Choroid plexus epithelial cell (primary cell): Measurements from ENCODE around the gene YIF1B.
"Not testable (repeated sequence)": the region's sequence is repeated elsewhere in the genome, so short reads cannot be mapped to it uniquely, and the experiment has no call there.

ENCODE experiments used
- DNase-seq: peaks from one replicate; pipeline ENCODE4 v3.0.0-alpha.2; 2010; ENCODE audit warnings: low read depth
- H3K4me3 ChIP-seq: 2 replicates; pipeline ENCODE4 v1.5.1; 2011; ENCODE audit warnings: low read depth, mild to moderate bottlenecking, control low read depth, low read length, moderate library complexity
- TF ChIP-seq, protein P1 (sequence below): conservative IDR thresholded peaks from 2 replicates; pipeline ENCODE4 v1.5.1; 2011; ENCODE audit warnings: low read depth, mild to moderate bottlenecking, control low read depth, inconsistent platforms, low read length, moderate library complexity

The YIF1B gene

DNA sequence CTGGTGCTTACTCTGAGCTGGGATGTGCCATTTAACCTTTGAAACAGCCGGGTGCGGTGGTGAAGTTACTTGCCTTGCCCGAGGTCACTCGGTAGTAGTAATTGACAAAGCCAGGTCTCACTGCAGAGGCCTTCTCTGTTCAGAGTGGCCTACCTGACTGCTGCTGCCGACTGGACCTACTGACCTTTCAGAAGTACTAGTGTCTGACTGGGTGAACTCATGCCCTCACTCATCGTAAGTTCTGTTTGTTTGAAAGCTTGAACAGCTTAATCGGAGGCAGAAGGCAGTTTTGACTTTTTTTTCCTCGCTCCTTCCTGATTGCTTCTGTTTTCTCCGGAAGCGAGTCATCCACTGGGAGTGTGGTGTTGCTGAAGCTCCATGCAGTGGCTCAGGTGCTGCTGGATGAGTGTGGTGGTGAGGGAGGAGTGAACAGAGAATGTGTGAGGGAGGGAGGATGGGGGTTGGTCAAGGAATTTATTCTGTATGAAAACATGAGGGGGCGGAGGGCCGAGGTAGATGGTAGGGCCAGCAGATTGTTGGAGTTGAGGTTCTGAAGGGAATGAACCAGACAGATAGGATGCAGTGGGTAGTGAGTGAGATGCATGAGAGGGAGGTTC lies 48.7 kb downstream of the YIF1B start:
- TF ChIP-seq, protein P1, sequence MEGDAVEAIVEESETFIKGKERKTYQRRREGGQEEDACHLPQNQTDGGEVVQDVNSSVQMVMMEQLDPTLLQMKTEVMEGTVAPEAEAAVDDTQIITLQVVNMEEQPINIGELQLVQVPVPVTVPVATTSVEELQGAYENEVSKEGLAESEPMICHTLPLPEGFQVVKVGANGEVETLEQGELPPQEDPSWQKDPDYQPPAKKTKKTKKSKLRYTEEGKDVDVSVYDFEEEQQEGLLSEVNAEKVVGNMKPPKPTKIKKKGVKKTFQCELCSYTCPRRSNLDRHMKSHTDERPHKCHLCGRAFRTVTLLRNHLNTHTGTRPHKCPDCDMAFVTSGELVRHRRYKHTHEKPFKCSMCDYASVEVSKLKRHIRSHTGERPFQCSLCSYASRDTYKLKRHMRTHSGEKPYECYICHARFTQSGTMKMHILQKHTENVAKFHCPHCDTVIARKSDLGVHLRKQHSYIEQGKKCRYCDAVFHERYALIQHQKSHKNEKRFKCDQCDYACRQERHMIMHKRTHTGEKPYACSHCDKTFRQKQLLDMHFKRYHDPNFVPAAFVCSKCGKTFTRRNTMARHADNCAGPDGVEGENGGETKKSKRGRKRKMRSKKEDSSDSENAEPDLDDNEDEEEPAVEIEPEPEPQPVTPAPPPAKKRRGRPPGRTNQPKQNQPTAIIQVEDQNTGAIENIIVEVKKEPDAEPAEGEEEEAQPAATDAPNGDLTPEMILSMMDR = no peak
- DNase-seq = peak; percentile 57
- H3K4me3 ChIP-seq = no peak overlapping the region

DNA sequence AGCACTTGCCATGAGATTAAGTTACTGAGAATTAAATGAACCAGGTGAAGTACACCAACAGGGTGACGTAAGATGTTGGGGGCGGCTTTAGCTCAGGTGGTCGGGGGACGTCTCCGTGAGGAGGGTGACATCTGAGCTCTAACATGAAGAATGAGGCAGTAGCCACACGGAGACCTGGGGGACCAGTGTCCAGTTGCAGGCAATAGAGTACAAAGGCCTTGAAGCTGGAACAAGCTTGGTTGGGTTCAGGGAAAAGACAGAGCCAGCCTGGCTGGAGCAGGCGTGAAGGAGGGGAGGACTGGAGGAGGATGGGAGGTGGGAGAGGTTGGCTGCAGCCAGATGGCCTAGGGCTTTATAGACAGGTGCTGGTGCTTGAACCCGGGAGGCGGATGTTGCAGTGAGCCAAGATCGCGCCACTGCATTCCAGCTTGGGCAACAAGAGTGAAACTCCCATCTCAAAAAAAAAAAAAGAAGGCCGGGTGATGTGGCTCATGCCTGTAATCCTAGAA lies 49.8 kb downstream of the YIF1B start:
- no peak for DNase-seq
- TF ChIP-seq, protein P1 = no peak
- no peak overlapping the region for H3K4me3 ChIP-seq

DNA sequence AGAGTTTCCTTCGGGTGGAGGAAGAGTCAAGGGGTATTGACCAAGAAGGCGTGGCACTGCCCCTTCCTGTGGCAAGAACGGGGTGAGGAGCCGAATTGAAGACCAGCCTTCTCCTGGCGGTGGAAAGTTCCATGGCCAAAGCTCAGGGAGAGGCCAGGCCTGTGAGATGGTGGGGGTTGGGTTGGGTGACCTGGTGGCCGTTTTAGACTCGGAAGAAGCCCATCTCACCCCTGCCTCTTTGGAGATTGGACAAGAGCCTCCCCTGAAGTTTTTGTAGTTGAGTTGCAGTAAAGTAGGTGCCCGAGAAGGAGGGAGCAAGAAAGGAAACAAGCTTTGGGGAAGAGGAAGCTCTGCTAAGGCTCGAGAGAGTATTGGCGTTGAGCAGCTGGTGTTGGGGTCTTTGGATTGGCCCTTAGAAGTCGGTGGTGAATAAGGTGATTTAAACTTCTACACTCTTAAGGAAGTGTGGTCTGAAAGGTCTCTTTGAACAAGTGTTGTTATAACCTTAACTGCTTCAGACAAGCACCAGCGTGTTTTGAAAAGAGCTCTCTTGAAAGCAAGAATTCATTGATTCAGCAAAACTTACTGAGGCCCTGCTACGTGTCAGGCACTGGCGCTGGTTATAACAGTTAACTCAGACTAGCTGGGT lies 50.4 kb downstream of the YIF1B start:
- H3K4me3 ChIP-seq = no peak overlapping the region
- TF ChIP-seq, protein P1 = no peak
- DNase-seq = peak; percentile 50

DNA sequence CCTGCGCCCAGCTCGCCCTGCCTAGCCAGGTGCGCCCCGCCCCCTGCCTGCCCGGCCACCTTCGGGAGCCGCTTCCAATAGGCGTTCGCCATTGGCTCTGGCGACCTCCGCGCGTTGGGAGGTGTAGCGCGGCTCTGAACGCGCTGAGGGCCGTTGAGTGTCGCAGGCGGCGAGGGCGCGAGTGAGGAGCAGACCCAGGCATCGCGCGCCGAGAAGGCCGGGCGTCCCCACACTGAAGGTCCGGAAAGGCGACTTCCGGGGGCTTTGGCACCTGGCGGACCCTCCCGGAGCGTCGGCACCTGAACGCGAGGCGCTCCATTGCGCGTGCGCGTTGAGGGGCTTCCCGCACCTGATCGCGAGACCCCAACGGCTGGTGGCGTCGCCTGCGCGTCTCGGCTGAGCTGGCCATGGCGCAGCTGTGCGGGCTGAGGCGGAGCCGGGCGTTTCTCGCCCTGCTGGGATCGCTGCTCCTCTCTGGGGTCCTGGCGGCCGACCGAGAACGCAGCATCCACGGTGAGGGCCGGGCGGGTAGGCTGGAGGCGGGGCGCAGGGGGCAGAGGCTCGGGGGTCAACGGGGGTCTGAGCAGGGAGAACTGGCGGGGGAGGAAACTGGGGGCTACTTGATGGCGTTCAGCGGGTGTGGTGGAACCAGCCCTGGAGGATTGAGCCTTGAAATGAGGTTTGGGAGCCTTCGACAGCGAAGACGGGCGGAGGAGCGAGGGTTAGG lies 51.1 kb downstream of the YIF1B start, which contains the start of gene SPINT2:
Gene SPINT2 (plus strand): TSS at position 88 of the 727 bp plus-strand sequence. CDS start 320 bp downstream, at position 408.
- H3K4me3 ChIP-seq = peak within 1 kb of the TSS; percentile 54
- DNase-seq = no peak
- TF ChIP-seq, protein P1 = no peak

DNA sequence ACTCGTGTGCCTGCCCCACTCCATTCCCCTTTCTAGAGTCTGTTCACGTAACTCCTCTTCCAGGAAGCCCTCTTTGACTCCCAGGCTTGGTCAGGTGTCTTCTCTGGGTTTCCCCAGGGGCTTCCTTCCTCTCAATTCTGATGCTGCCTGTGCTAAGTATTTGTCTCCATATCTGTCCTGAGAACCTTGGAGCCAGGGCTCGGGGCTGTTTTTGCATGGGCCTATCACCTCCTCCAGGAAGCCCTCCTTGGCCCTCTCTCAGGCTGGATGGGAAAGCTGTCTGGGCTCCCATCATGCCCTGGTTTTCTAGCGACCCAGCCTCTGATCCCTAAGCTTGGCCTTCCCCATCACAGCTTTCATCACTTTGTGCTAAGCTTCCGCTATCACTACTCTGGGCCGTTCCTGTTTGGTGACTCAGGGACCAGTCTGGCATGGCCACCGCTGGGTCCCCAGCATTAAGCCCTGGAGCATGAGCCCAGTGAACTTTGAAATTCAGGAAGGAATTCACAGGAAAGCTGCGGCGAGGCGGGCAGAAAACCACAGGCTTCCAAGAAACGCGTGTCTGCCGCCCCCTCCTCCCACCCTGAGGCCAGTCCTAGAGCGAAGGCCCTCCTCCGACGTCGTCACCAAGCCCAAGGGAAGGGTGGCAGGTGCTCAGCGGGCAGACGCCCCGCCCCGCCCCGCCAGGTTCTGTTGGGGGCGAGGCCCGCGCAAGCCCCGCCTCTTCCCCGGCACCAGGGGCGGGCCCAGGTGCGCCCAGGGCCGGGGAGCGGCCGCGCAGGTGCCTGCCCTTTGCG lies 51.9 kb downstream of the YIF1B start:
- DNase-seq = peak; percentile 44
- peak overlapping the region; percentile 54 for H3K4me3 ChIP-seq
- TF ChIP-seq, protein P1 = no peak

DNA sequence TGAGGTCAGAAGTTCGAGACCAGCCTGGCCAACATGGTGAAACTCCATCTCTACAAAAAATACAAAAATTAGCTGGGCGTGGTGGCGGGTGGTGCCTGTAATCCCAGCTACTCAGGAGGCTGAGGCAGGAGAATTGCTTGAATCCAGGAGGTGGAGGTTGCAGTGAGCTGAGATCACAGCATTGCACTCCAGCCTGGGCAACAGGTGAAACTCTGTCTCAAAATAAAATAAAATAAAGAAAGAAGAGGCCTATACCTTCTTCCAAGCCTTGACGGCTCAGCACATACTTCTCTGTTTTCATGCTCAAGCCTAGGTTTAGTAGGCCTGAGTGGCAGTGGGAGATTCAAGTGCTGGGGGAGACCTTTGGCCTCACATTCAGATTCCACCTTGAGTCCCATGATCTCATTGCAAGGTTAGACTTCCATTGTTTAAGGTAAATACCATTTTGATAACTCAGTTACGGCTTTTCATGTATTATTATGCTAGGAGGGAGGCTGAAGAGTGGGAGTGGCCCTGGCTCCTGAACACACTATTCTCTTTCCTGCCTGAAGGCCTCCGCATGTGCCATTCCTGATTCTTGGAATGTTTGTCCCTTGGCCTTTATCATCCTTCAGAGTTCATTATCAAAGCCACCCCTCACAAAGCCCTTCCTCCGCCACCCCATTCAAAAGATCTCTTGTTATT lies 53.0 kb downstream of the YIF1B start:
- no peak for DNase-seq
- no peak overlapping the region for H3K4me3 ChIP-seq
- TF ChIP-seq, protein P1 = no peak

DNA sequence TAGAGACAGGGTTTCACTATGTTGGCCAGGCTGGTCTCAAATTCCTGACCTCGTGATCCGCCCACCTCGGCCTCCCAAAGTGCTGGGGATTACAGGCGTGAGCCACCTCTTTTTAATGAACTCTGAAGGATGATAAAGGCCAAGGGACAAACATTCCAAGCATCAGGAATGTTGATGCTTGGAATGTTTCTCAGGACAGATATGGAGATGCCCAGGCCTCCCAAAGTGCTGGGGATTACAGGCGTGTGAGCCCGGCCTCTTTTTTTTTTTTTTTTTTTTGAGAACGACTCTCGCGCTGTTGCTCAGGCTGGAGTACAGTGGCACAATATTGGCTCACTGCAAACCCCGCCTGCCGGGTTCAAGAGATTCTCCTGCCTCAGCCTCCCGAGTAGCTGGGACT lies 53.8 kb downstream of the YIF1B start:
- H3K4me3 ChIP-seq, DNase-seq: not testable (repeated sequence)
